ENCODE data around the gene RPN1.

Gene RPN1

GRCh38 chr3:128585974-128586373, 64.6 kb downstream of the RPN1 start:
- TF ChIP-seq CTCF (IDR thresholded peaks at IDR 0.05) = no peak
- no peak for DNase-seq
- H3K4me3 Mint-ChIP-seq = no peak overlapping the region
- H3K27ac Mint-ChIP-seq = no peak overlapping the region
- peaks cover 12% of the 10 kb centered on the region for H3K36me3 Mint-ChIP-seq (ENCODE audit: low read depth)
- peaks cover 33% of the 10 kb centered on the region for H3K27me3 Mint-ChIP-seq (ENCODE audit: low read depth, poor library complexity)
- peaks cover 30% of the 10 kb centered on the region for H3K9me3 Mint-ChIP-seq
- peaks cover 12% of the 10 kb centered on the region for H3K4me1 Mint-ChIP-seq

GRCh38 chr3:128585189-128585588, 65.4 kb downstream of the RPN1 start:
- Mint-ChIP-seq H3K27ac (no peak overlapping the region), H3K9me3 (peaks cover 32% of the 10 kb centered on the region), H3K36me3 (ENCODE audit: low read depth) (peaks cover 7% of the 10 kb centered on the region), H3K4me3 (no peak overlapping the region), H3K4me1 (peaks cover 12% of the 10 kb centered on the region), H3K27me3 (ENCODE audit: low read depth, poor library complexity) (peaks cover 28% of the 10 kb centered on the region)
- no peak for TF ChIP-seq CTCF (IDR thresholded peaks at IDR 0.05)
- DNase-seq = no peak

GRCh38 chr3:128584412-128585020, 66.1 kb downstream of the RPN1 start:
- H3K9me3 Mint-ChIP-seq = peaks cover 31% of the 10 kb centered on the region
- H3K27ac Mint-ChIP-seq = no peak overlapping the region
- peak; percentile 41 for TF ChIP-seq CTCF (IDR thresholded peaks at IDR 0.05)
- peaks cover under 1% of the 10 kb centered on the region for H3K36me3 Mint-ChIP-seq (ENCODE audit: low read depth)
- peaks cover 12% of the 10 kb centered on the region for H3K4me1 Mint-ChIP-seq
- no peak overlapping the region for H3K4me3 Mint-ChIP-seq
- H3K27me3 Mint-ChIP-seq (ENCODE audit: low read depth, poor library complexity) = peaks cover 24% of the 10 kb centered on the region
- DNase-seq = peak; percentile 55

- Mint-ChIP-seq H3K4me3 (no peak overlapping the region), H3K27ac (no peak overlapping the region), H3K4me1 (peaks cover 12% of the 10 kb centered on the region), H3K36me3 (ENCODE audit: low read depth) (no peaks in the 10 kb centered on the region), H3K9me3 (peaks cover 14% of the 10 kb centered on the region), H3K27me3 (ENCODE audit: low read depth, poor library complexity) (peaks cover 24% of the 10 kb centered on the region)
- no peak for DNase-seq
- TF ChIP-seq CTCF (IDR thresholded peaks at IDR 0.05) = no peak
These were observed 69.1 kb downstream of the RPN1 start for GRCh38 chr3:128581566-128581965.

GRCh38 chr3:128579927-128580326, 70.7 kb downstream of the RPN1 start:
- peaks cover 14% of the 10 kb centered on the region for H3K9me3 Mint-ChIP-seq
- DNase-seq = no peak
- TF ChIP-seq CTCF (IDR thresholded peaks at IDR 0.05) = no peak
- H3K4me3 Mint-ChIP-seq = no peak overlapping the region
- peaks cover 15% of the 10 kb centered on the region for H3K27me3 Mint-ChIP-seq (ENCODE audit: low read depth, poor library complexity)
- H3K36me3 Mint-ChIP-seq (ENCODE audit: low read depth) = no peaks in the 10 kb centered on the region
- peaks cover 14% of the 10 kb centered on the region for H3K4me1 Mint-ChIP-seq
- H3K27ac Mint-ChIP-seq = no peak overlapping the region

- peaks cover 14% of the 10 kb centered on the region for H3K9me3 Mint-ChIP-seq
These were observed 72.3 kb downstream of the RPN1 start for GRCh38 chr3:128578346-128578745.

More at GRCh38 chr3:128578346-128578745, 72.3 kb downstream of the RPN1 start:
- no peaks in the 10 kb centered on the region for H3K36me3 Mint-ChIP-seq (ENCODE audit: low read depth)
- H3K4me3 Mint-ChIP-seq = no peak overlapping the region
- DNase-seq = no peak
- TF ChIP-seq CTCF (IDR thresholded peaks at IDR 0.05) = no peak
- H3K27me3 Mint-ChIP-seq (ENCODE audit: low read depth, poor library complexity) = peaks cover 8% of the 10 kb centered on the region
- peaks cover 10% of the 10 kb centered on the region for H3K4me1 Mint-ChIP-seq
- H3K27ac Mint-ChIP-seq = no peak overlapping the region
